ENCODE results near the gene TMEM115. TPM values are rescaled to one million over a fixed set of nuclear protein-coding genes. Genes with fewer than 3 reads are reported as not detected.
A peak's percentile ranks its signal among the peaks of the same experiment; 100 is the strongest.

The TMEM115 gene
- total and polyA plus RNA-seq, 2 donors from 2014 or later, result 40.1 to 54.0 TPM

DNA sequence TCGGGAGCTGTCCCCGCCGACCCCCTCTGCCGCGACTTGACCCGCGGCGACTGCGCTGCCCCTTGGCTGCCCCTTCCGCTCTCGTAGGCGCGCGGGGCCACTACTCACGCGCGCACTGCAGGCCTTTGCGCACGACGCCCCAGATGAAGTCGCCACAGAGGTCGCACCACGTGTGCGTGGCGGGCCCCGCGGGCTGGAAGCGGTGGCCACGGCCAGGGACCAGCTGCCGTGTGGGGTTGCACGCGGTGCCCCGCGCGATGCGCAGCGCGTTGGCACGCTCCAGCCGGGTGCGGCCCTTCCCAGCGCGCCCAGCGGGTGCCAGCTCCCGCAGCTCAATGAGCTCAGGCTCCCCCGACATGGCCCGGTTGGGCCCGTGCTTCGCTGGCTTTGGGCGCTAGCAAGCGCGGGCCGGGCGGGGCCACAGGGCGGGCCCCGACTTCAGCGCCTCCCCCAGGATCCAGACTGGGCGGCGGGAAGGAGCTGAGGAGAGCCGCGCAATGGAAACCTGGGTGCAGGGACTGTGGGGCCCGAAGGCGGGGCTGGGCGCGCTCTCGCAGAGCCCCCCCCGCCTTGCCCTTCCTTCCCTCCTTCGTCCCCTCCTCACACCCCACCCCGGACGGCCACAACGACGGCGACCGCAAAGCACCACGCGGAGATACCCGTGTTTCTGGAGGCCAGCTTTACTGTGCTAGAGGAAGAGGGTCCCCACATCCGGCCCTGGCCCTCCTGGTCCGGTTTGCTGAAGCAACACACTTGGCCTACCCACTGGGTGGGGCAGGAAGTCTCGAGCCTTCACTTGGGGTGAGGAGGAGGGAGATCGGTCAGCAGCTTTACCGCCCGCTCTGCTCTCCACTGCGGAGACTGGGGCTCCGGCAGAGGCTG is 18.6 kb downstream of the TMEM115 start, which contains the start of gene RASSF1:
RASSF1 (minus strand) TSS at position 389 of the 882 bp plus-strand sequence; CDS start at position 358, 31 bp downstream.
- no peak within 1 kb of the TSS for H3K9ac ChIP-seq (ENCODE audit: low read length in 3 of 3)
- no peaks in the 10 kb centered on the region for H3K27me3 ChIP-seq (ENCODE audit: control insufficient read depth, insufficient read depth, low read length)
- H3K27ac ChIP-seq (ENCODE audit: low read depth in 2 of 2, low read length in 2 of 2), result peak within 1 kb of the TSS; percentile 61 to 75
- peaks cover 2 to 20% (median 11%) of the 10 kb centered on the region in 3 donors for H3K4me1 ChIP-seq (ENCODE audit: control insufficient read depth in 2 of 3, insufficient read depth in 2 of 3, low read depth in 1 of 3, low read length in 3 of 3)
- H3K4me3 ChIP-seq (ENCODE audit: low read length in 3 of 3), result peak within 1 kb of the TSS; percentile 21 to 47 (median 36)
- intact Hi-C loops (cut with DNase I), result no loop called here
- peak; percentile 23 to 91 (median 64) for DNase-seq
- no peaks in the 10 kb centered on the region for H3K9me3 ChIP-seq (ENCODE audit: control insufficient read depth in 2 of 3, insufficient read depth in 1 of 3, low read length in 3 of 3)
- no peak for FAIRE-seq
- TF ChIP-seq, protein P1, sequence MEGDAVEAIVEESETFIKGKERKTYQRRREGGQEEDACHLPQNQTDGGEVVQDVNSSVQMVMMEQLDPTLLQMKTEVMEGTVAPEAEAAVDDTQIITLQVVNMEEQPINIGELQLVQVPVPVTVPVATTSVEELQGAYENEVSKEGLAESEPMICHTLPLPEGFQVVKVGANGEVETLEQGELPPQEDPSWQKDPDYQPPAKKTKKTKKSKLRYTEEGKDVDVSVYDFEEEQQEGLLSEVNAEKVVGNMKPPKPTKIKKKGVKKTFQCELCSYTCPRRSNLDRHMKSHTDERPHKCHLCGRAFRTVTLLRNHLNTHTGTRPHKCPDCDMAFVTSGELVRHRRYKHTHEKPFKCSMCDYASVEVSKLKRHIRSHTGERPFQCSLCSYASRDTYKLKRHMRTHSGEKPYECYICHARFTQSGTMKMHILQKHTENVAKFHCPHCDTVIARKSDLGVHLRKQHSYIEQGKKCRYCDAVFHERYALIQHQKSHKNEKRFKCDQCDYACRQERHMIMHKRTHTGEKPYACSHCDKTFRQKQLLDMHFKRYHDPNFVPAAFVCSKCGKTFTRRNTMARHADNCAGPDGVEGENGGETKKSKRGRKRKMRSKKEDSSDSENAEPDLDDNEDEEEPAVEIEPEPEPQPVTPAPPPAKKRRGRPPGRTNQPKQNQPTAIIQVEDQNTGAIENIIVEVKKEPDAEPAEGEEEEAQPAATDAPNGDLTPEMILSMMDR (IDR thresholded peaks at IDR 0.05; ENCODE audit: borderline replicate concordance, extremely low read depth, insufficient read depth), result no peak
- H3K36me3 ChIP-seq (ENCODE audit: control insufficient read depth in 2 of 3, insufficient read depth in 3 of 3, low read length in 3 of 3), result no peaks in the 10 kb centered on the region

DNA sequence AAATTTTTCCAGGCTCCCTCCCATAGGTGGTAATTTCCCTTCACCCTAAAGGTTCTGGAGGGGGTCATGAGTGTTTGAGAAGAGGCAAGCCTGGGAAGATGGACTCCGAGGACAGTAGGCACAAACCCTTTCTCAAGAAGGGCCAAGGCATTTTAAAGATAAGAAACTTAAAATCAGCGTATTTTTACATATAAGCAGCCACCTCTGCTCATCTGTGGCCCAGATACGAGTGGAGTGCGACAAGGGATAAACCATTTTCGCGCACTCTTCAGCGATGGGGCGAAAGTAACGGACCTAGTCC is 19.2 kb downstream of the TMEM115 start:
- Histone ChIP-seq H3K4me1 (ENCODE audit: control insufficient read depth in 2 of 3, insufficient read depth in 2 of 3, low read depth in 1 of 3, low read length in 3 of 3) (peaks cover 2 to 18% (median 14%) of the 10 kb centered on the region in 3 donors), H3K9me3 (ENCODE audit: control insufficient read depth in 2 of 3, insufficient read depth in 1 of 3, low read length in 3 of 3) (no peaks in the 10 kb centered on the region), H3K36me3 (ENCODE audit: control insufficient read depth in 2 of 3, insufficient read depth in 3 of 3, low read length in 3 of 3) (no peaks in the 10 kb centered on the region), H3K9ac (ENCODE audit: low read length in 3 of 3) (no peak overlapping the region), H3K27ac (ENCODE audit: low read depth in 2 of 2, low read length in 2 of 2) (peak overlapping the region; percentile 61 to 75), H3K4me3 (ENCODE audit: low read length in 3 of 3) (peak overlapping the region in 2 of 3 donors; percentile 28 to 47), H3K27me3 (ENCODE audit: control insufficient read depth, insufficient read depth, low read length) (no peaks in the 10 kb centered on the region)
- FAIRE-seq (no peak), DNase-seq (no peak)
- intact Hi-C loops (cut with DNase I), result no loop called here
- TF ChIP-seq, protein P1 (IDR thresholded peaks at IDR 0.05; ENCODE audit: borderline replicate concordance, extremely low read depth, insufficient read depth), result no peak

DNA sequence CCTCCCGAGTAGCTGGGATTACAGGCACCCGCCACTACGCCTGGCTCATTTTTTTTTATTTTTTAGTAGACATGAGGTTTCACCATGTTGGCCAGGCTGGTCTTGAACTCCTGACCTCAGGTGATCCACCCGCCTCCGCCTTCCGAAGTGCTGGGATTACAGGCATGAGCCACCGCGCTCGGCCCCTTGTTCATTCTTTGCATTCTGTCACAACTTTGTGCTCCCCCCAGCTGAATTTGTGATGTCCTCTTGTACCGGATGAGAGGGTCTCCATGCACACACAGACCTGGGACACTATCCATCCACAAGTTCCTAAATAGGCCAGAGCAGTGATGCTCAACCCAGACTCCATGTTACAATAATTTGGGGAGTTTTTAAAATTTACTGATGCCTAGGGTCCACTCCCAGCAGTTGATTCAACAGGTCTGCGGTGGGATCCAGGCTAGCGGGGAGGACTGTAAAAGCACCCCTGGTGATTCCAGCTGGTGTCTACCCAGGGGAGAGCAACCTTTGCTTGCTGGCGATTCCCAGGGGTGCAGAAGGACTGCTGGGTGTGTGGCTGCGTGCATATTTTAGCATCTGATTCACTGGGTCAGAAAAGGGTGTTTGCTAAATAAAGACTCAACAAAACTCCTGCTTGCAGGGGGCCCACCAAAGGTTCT is 19.7 kb downstream of the TMEM115 start:
- peaks cover 2 to 18% (median 14%) of the 10 kb centered on the region in 3 donors for H3K4me1 ChIP-seq (ENCODE audit: control insufficient read depth in 2 of 3, insufficient read depth in 2 of 3, low read depth in 1 of 3, low read length in 3 of 3)
- no peaks in the 10 kb centered on the region for H3K9me3 ChIP-seq (ENCODE audit: control insufficient read depth in 2 of 3, insufficient read depth in 1 of 3, low read length in 3 of 3)
- TF ChIP-seq, protein P1 (IDR thresholded peaks at IDR 0.05; ENCODE audit: borderline replicate concordance, extremely low read depth, insufficient read depth), result no peak
- intact Hi-C loops (cut with DNase I), result no loop called here
- H3K9ac ChIP-seq (ENCODE audit: low read length in 3 of 3), result no peak overlapping the region
- no peak overlapping the region for H3K27ac ChIP-seq (ENCODE audit: low read depth in 2 of 2, low read length in 2 of 2)
- FAIRE-seq (no peak), DNase-seq (no peak)
- no peaks in the 10 kb centered on the region for H3K27me3 ChIP-seq (ENCODE audit: control insufficient read depth, insufficient read depth, low read length)
- H3K4me3 ChIP-seq (ENCODE audit: low read length in 3 of 3), result no peak overlapping the region
- H3K36me3 ChIP-seq (ENCODE audit: control insufficient read depth in 2 of 3, insufficient read depth in 3 of 3, low read length in 3 of 3), result no peaks in the 10 kb centered on the region

Data from kidney (tissue), 14 donors.